Kidney tubule cell (primary cell): ENCODE data around the gene ARHGEF1.

Source experiments
- DNase-seq: peaks from one replicate; pipeline ENCODE4 v3.0.0-alpha.2; 2018; ENCODE audit warnings: low spot score

The ARHGEF1 gene

DNA sequence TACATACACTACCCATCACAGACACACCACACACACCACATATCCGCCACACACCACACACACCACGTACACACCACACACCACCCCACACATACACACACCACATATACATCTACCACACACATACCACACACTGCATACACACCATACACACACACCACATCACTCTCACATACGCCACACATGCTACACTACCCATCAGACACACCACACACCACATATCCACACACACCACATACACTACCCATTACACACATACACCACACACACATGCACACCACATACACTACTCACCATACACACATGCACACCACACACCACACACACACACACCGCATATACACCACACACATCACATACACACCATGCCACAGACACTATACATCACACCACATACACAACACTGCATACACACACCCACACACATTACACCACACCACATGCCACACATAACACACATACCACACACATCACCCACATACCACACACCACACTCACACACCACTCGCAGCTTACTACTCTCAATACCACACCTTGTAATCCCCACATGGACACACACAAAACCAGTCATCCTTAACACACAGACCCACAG, 35.8 kb downstream of the ARHGEF1 start:
- no peak for DNase-seq

DNA sequence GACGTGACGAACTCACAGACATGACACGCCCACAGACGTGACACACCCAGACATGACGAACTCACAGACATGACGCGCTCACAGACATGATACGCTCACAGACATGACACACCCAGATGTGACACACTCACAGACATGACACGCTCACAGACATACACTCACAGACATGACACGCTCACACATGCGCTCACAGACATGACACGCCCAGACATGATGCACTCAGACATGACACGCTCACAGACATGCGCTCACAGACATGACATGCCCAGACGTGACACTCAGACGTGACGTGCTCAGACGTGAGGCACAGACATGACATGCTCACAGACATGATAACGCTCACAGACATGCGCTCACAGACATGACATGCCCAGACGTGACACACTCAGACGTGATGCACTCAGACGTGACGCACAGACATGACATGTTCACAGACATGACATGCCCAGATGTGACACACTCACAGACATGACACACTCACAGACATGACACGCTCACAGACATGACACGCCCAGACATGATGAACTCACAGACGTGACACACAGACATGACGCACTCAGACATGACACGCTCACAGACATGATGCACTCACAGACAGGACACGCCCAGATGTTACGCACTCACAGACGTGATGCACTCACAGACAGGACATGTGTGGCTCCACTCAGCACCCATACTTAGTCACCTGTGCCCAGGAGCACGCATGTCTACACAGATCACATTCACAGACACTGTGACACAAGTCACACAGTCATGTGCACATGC, 37.1 kb downstream of the ARHGEF1 start:
- no peak for DNase-seq

DNA sequence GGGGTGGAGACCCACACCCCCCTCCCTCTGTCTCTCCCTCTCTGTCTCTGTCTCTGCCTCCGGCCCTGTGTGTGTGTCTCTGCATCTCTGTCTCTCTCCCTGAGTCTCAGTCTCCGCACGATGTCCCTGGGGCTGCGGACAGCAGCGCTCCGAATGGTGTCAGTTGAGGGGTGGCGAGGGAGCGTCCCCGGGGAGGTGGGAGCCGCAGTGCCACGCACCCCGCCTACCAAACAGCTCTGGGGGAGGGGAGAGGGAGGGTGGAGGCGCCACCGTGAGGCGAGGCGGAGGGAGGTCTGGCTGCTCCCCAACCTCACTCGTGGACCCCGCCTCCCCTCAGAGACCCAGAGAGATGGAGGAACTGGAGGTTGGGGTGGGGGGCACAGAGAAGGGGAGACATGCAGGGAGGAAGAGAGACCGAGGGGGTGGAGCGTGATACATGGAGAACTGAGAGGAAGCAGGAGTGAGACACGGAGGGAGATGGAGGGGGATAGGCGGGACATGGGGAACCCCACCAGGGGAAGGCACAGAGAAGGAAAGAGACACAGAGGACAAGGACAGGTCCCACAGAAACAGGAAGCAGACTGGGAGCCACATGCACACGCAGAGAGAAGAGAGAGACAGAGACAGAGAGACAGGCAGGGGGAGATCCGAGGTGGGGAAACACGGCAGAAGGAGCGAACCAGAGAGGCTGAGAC, 38.0 kb downstream of the ARHGEF1 start:
- DNase-seq, result no peak

DNA sequence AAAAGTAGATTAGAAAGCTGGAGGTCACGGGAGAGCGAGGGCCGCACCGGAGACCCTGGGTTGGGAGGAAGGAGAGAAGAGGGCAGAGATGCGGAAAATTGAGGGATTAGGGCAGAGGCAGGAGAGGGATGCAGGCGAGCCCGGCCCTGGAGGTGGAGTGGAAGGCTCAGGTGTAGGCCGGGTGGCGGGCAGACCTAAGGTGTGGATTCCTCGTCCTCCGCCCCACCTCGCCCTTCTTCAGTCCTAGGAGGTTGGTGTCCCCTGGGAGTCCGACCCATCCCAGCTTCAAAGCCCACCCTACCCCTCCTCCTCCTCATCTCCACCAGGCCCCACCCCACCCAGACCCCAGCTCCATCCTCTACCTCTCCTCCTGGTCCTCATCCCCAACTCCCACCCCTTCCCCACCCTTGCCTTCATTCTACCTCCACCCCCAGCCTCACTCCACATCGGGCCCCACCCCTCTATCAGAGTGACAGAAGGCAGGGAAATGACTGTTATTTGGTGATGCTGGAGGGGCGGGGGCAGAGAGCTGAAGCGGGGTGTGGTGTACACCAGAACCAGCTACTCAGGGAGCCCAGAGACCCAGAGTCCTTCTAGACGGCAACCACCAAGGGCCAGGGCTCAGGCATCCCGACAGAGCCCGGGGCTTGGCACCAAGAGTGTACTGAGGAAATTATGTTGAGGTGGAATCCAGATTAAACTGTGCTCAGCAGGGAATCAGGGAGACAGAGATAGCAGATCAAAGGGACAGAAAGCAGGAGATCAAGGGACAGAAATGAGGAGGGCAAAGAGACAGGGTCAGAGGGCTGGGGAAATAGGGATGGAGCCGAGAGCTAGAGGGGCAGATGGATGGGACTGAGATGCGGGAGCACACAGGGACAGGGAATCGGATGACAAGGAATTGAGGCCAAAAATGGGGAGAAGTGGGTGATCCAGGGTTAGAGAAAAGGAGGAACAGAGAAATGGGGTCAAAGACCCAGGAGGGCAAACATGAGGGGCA, 38.9 kb downstream of the ARHGEF1 start:
- DNase-seq, result no peak

DNA sequence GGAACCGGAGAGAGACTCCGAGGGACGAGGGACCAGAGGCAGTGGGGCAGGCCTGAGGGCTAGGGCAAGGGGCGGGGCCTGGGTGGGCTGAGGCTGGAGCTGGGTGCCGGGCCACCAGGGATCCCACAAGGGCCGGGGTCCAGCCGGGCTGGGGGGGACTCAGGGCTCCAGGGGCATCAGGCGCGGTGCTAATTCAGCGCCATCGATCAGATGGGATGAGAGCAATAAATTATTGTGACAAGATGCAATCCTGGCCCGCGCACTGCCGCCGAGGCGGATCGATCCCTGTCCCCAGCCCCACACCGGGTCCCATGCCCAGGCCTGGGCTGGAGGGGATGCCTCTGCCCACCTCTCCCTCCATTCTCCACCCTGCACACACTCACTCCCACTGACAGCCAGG, 39.6 kb downstream of the ARHGEF1 start:
- no peak for DNase-seq

DNA sequence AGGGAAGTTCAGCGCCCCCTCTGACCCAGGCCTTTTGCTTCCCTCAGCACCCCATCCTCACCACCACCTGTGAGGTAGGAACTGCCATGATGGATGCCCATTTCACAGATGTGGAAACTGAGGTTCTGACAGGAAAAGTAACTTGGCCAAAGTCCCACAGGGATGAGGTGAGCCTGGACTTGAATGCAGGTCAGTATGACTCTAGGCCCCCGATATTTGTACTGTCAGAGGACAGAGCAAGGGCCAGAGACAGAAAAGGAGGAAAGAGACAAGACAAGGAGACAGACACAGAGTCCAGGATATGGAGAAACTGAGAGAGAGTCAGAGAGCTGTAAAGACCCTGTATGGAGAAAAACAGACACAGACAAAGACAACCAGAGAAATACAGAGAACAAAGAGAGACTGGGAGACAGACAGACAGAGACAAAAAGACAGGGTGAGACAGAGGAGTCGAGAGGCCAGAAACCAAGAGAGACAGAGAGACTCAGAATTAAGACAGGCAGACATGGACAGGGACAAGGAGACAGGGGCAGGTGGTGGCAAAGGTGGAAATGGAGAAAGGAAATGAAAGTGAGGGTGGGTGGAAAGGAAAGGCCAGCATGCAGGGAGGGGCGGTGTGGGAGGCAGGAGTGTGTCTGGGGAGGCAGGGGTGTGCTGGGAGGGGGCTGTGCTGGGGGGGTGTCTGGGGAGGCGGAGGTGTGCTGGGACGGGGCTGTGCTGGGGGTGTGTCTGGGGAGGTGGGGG, 40.2 kb downstream of the ARHGEF1 start:
- DNase-seq, result no peak

DNA sequence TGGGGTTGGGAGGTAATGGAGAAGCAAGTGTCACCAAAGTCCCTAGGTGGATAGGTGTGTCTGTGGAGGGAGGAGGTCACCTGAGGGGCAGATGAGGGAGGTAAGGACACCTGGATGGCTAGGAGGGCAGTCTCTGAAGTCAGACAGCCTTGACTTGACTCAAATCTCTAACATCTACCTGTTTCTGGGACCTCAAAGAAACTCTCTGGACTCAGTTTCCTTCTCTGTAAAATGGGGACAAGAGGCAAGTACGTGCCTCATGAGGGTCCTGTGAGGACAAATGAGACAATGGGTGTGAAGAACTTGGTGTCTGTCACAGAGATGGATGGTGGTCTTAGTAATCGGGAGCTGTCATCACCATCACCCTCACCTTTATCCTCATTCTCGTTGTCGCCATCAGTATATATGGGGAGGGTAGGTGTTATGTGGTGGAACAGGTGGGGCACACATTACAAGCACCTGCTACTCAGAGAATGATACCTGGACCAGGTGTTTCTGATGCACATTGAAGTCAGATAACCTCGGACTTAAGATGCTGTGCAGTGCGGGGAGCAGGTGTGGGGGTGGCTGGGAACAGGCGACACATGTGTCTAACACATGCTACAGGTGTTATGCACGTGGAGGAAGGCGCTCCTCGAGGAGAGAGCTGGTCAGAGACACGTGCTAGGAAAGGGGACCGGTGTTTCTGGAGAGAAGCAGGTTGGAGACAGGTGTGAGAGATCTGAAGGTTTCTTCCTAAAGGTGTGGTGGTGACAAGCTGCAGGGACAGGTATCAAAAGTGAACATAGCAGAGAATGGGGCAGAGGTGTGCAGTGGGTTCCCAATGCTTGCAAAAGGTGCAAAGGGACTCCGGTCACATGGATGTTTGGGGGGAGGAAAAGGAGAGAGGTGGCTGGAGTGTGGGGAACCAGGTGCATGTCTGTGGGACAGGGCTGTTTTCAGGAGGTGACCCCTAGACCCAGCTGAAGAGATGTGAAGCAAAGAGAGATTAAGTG, 41.5 kb downstream of the ARHGEF1 start:
- DNase-seq, result no peak

DNA sequence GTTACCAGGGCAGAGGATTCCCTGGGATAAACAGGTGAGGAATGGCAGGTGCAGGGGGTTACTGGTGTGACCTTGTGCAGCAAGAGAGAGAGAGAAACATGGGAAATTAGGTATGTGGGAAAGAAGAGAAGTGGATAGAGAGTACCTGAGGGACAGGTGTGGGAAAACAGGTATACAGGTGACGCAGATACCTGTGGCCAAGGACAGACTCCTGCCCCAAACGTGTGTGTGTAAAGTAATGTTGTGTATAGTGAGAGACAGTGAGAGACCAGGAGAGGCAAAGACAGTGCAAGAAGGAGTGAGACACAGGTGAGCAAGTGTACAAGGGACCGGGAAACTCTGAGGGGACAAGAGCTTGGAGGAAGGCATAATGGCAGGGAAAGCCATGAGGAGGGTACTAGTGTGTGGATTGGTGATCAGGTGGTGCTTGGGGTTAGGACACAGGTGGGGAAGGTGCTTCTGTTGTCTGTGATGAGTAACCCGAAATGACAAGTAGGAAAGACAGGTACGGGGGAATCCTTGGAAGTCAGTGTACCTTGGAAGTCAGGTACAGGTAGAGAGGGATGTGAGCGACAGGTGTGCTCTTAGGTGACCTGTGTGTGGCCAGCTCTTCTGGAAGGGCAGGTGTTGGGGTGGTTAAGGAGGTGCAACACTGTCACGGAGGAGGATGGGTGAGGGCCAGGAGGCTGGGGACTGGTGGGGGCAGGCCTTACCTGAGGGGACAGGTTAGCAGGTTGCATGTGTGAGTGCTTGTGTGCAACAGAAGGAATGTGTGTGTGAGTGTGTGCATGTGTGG, 42.4 kb downstream of the ARHGEF1 start:
- DNase-seq, result no peak

DNA sequence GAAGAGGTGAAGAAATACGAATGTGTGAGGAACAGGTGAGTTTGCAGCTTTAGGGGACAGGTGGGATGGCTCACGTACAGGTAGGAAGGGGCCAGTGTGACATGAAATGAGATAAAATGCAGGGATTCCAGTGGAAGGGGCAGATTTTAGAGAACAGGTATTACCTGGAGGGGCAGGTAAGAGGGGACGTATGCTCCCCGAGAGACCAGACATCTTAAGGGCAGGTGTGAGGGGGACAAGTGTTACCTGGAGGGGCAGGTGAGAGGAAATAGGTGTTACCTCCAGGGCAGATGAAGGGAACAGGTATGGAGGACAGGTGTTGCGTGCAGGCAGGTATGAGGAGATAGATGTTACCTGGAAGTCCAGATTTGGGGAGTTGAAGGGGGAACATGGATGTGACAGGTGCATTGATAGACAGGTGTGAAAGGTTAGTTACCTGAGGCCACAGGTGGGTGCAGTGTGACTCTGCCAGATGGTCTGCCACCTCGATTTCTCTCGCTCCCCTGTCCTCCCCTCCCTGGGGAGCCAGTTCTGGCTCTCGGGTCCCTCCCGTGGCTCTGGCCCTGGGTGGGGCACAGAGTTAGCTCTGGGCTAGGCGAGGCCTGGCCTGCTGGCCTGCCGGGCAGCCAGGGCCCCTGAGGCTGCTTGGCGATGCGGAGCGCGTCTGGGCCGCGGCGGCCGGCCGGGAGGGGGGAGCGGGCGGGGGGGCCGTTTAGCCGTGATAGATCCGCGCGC, 43.2 kb downstream of the ARHGEF1 start:
- no peak for DNase-seq

DNA sequence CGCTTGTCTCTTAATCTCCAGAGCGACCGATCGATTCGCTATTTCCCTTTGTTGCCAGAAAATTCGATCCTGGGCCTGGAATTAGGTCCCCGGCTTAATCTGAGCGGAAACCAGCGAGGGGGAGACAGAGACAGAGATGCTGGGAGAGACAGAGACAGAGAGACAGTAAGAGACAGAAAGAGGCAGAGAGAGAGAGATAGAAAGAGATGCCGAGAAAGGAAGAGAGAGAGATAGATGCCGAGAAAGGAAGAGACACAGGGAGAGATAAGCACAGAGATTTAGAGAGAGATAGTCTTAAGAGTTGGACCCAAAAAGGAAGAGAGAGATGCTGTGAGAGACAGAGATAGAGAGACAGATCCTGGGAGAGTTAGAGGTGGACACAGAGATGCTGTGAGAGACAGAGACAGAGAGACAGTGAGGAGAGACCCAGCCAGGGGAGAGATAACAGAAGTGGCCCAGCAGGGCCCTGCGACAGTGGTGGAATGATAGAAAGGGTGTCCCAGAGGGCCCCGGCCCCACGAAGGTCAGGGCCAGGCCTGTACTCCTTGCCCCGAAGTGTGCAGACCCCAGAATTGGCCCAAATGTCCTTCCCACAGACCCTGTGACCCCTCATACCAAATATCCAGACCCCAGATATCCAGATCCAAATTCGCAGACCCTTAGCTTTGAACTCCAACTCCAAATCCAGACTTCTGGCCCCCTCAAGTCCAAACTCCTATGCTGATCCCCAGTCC, 43.9 kb downstream of the ARHGEF1 start:
- no peak for DNase-seq

DNA sequence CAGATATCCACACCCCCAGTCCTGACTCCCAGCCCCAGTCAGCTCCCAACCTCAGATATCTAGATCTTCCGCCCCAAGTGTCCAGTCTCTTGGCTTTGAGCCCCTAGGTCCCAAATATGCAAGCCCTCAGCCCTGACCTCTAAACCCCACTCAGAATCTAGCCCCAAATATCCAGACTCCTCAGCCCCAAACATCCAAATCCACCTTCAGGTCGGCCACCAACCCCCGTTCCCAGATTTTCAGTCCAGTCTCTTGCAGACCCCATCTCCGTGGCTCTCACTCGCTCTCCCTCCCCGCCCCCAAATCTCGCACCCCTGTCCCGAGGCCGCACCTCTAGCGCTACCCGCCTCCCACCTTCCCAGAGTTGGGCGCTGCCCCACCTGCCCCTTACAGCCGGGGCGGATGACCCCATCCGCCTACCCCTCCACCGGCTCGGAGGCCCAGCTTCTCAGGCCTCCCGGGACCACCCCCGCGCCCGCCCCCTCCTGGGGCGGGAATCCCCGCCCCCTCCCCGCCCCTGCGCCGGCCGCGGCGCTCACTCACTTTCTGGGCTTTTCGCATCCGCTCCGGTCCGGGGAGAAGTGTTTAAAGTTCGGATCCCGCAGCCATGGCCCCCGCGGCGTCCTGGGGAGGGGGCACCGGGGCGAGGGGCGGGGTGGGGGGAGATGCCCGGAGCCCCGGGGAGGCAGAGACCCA, 44.7 kb downstream of the ARHGEF1 start:
- DNase-seq, result no peak

DNA sequence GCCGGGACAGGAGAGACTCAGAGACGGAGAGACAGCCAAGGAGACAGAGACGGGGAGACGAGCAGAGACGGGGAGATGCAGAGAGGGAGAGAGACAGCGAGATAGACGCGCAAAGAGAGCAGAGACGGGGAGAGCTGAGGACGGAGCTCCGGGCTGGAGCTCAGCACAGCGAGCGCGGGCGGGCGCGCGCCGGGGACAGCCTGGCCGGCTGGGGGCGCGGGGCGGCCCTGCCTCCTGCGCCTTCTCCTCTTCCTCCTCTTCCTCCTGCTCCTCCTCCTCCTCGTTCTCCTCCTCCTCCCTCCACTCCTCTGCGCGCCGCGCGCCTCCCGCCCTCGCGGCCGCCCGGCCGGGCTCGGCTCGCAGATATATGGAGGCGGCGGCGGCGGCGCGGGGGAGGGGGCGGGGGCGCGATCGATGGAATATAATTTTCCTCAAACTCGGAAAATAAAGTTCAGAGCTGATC, 45.3 kb downstream of the ARHGEF1 start, which contains the start of gene ERFL:
Gene ERFL (minus strand): TSS at position 229 of the 463 bp plus-strand sequence. CDS start 15,530 bp downstream, outside the sequence.
- no peak for DNase-seq

DNA sequence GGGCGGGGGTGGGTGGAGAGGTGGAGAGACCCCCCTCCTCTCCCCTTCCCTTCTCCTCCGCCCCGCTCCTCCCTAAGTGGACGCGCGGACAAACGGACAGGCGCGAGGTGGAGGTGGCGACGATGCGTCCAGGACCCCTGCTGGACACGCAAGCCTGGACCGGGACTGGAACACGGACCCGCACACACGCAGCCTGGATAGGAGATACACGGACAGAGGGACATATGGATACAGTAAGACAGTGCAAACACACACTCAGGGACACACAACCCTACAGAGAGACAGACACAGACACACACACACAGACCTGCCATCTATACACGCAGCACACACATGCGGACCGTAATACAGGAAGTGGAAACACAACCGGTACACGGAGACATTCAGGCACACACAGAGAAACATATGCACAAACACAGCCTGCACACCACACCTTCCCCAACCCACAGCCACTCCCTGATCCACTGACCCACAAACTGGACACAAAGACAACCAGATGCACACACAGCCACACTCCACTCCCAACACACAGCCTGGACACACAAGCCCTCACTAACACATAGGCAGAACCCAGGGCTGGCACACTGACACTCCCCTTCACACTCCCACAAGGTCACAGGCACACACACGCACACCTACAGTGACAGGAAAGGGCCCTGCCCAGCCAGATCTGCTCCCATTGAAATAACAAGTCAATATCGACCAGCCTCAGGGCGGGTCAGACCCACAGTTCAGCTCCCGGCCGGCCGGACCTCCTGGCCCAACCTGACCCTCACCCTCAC, 46.0 kb downstream of the ARHGEF1 start:
- no peak for DNase-seq

DNA sequence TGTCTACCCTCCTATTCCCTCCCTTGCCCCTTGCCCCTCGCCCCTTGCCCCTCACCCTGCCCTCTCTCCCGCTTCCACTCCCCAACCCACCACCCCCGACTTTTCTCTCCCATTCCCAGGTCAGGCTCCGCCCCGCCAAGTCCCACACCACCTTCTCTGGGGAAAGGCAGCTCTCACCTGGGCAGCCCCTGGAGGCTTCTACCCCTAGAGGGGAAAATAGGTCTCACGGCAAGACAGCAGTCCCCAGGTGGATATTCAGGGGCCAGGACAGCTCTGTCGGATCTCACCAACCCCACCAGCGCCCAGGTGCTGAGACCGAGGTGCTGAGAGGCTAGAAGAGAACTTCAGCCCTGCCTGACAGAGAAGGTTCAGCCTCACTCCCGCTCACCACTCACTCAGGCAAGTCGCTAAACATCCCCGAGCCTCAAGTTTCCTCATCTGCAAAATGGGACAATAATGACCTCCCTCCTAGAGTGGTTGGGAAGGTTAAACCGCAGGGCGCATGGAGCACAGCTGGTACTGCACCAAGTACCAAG, 46.6 kb downstream of the ARHGEF1 start:
- DNase-seq, result no peak

DNA sequence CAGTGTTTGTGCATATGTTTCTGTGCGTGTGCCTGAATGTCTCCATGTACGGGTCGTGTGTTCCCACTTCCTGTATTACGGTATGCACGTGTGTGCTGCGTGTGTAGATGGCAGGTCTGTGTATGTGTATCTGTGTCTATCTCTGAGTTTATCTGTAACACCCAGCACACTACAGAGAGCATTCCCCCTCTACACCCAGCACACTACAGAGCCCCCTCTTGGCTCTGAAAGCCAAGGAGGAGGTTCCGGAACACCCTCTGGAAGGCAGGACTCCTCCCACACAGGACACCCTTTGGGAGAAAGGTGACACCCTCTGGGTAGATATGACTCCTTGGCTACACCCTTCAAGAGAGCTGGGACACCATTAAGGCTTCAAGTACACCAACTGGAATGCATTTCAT, 47.3 kb downstream of the ARHGEF1 start:
- no peak for DNase-seq
